Effector memory CD8-positive, alpha-beta T cell (primary cell): Measurements from ENCODE around the gene ALDH3A2.

ENCODE experiments used
- ATAC-seq: fragments of 150-1000 bp; cut with Tn5 transposase; replicated peaks from 2 replicates; pipeline ENCODE4 v1.10.0; 2021; ENCODE audit warnings: mild to moderate bottlenecking, moderate library complexity
- DNase-seq, 3 experiments: peaks; one replicate each; pipeline ENCODE4 v3.0.0; 2021
- H3K27ac Mint-ChIP-seq, 2 donors: one replicate each; pipeline ENCODE4 v1.8.0; 2022; ENCODE audit warnings: mild to moderate bottlenecking in 2 of 2, mixed read lengths in 2 of 2, moderate library complexity in 2 of 2
- H3K27me3 Mint-ChIP-seq, 2 donors: one replicate each; pipeline ENCODE4 v1.8.0; 2022; ENCODE audit warnings: mixed read lengths in 2 of 2
- H3K36me3 Mint-ChIP-seq: one replicate; pipeline ENCODE4 v1.8.0; 2022; ENCODE audit warnings: mild to moderate bottlenecking, moderate library complexity, mixed read lengths; ENCODE audit not compliant: insufficient read depth
- H3K4me1 Mint-ChIP-seq, 2 donors: one replicate each; pipeline ENCODE4 v1.8.0; 2022; ENCODE audit warnings: low read depth in 2 of 2, mixed read lengths in 2 of 2
- H3K4me3 Mint-ChIP-seq, 2 donors: one replicate each; pipeline ENCODE4 v1.8.0; 2022; ENCODE audit warnings: mild to moderate bottlenecking in 2 of 2, mixed read lengths in 2 of 2, moderate library complexity in 2 of 2
- H3K9me3 Mint-ChIP-seq, 2 donors: one replicate each; pipeline ENCODE4 v1.8.0; 2022; ENCODE audit warnings: mixed read lengths in 2 of 2

Gene ALDH3A2

GRCh38 chr17:19706791-19707727 is 58.5 kb downstream of the ALDH3A2 start:
- no peak for ATAC-seq
- no peak overlapping the region for H3K4me3 Mint-ChIP-seq
- H3K9me3 Mint-ChIP-seq: no peaks in the 10 kb centered on the region
- no peak for DNase-seq
- H3K36me3 Mint-ChIP-seq: no peaks in the 10 kb centered on the region
- no peak overlapping the region for H3K27ac Mint-ChIP-seq
- no peaks in the 10 kb centered on the region for H3K27me3 Mint-ChIP-seq
- no peaks in the 10 kb centered on the region for H3K4me1 Mint-ChIP-seq

GRCh38 chr17:19707728-19708221 is 59.2 kb downstream of the ALDH3A2 start:
- no peaks in the 10 kb centered on the region for H3K4me1 Mint-ChIP-seq
- no peaks in the 10 kb centered on the region for H3K27me3 Mint-ChIP-seq
- no peak for DNase-seq
- H3K4me3 Mint-ChIP-seq: no peak overlapping the region
- no peak for ATAC-seq
- H3K9me3 Mint-ChIP-seq: no peaks in the 10 kb centered on the region
- H3K36me3 Mint-ChIP-seq: no peaks in the 10 kb centered on the region
- no peak overlapping the region for H3K27ac Mint-ChIP-seq

- Mint-ChIP-seq H3K27me3 (no peaks in the 10 kb centered on the region), H3K9me3 (no peaks in the 10 kb centered on the region), H3K36me3 (no peaks in the 10 kb centered on the region), H3K4me3 (no peak overlapping the region), H3K27ac (no peak overlapping the region), H3K4me1 (no peaks in the 10 kb centered on the region)
- DNase-seq (no peak), ATAC-seq (no peak)
Measured at GRCh38 chr17:19708431-19709175, 60.1 kb downstream of the ALDH3A2 start.

DNA sequence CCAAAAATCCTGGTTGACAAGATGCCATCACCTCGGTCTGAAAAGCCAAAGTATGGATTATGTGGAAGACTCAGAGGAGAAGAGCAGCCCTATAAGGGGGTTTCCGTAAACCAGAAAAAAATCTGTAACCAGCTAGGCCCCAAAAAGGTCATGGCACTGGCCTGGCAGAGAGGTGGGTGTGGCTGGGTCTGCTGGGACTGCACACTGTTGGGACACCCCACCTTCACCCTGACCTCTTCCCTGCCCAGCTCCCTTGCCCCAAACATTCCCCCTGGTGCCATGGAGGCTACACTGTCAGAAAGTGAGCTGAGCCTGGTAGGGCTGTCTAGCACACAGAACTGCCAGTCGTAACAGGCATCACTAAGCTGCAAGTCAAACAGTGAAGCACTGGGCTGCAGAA is 61.3 kb downstream of the ALDH3A2 start:
- no peak for DNase-seq
- no peaks in the 10 kb centered on the region for H3K36me3 Mint-ChIP-seq
- ATAC-seq: no peak
- no peaks in the 10 kb centered on the region for H3K27me3 Mint-ChIP-seq
- no peaks in the 10 kb centered on the region for H3K4me1 Mint-ChIP-seq
- no peak overlapping the region for H3K27ac Mint-ChIP-seq
- no peaks in the 10 kb centered on the region for H3K9me3 Mint-ChIP-seq
- H3K4me3 Mint-ChIP-seq: no peak overlapping the region

GRCh38 chr17:19712436-19713004 is 64.0 kb downstream of the ALDH3A2 start:
- Mint-ChIP-seq H3K27me3 (no peaks in the 10 kb centered on the region), H3K27ac (no peak overlapping the region), H3K4me3 (no peak overlapping the region), H3K4me1 (no peaks in the 10 kb centered on the region), H3K36me3 (no peaks in the 10 kb centered on the region), H3K9me3 (no peaks in the 10 kb centered on the region)
- DNase-seq (no peak), ATAC-seq (no peak)

DNA sequence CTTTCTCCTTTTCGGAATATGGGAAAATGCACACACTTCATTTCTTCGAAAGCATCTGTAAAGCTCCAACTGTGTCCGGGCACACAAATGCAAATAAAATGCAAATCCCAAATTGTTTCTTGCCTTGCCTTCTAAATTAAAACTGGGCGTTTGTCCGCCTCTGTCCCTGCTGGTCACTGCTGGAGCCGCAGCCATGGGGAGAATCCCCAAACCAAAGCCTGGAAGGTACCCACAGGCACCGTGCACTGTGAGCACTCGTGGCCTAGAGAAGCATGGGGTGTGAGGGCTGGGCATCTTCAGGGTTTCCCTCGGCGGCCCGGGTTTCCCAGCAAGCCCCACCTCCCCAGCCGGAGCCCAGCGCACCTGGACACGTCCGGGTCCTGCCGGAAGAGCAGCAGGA is 64.9 kb downstream of the ALDH3A2 start:
- no peaks in the 10 kb centered on the region for H3K9me3 Mint-ChIP-seq
- H3K27ac Mint-ChIP-seq: no peak overlapping the region
- H3K27me3 Mint-ChIP-seq: no peaks in the 10 kb centered on the region
- DNase-seq: no peak
- no peak for ATAC-seq
- no peaks in the 10 kb centered on the region for H3K4me1 Mint-ChIP-seq
- H3K4me3 Mint-ChIP-seq: no peak overlapping the region
- H3K36me3 Mint-ChIP-seq: no peaks in the 10 kb centered on the region

DNA sequence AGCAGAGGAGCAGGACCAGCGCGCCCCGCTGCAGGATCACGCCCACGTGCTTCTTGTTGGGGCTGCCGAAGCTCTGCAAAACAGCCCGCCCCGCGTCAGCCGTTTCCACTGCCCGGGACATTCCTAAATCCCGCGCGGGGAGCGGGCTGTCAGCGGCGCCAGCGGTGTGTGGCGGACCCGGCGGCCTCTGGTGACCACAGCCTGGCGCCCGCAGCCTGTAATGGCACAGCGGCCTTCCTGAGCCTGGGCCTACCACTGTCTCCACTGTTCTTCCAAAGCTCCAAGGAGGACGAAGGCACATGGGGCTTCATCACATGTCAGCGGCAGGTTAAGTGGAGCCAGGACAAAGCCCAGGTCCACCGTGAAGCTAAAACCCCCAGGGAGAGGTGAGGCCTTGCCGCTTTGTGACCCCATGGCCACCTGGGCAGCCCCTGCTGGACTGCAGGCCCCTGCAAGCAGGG is 65.4 kb downstream of the ALDH3A2 start:
- Mint-ChIP-seq H3K36me3 (no peaks in the 10 kb centered on the region), H3K4me1 (no peaks in the 10 kb centered on the region), H3K4me3 (no peak overlapping the region), H3K27ac (no peak overlapping the region), H3K9me3 (no peaks in the 10 kb centered on the region), H3K27me3 (peaks cover 0 to 1% of the 10 kb centered on the region in 2 donors)
- no peak for ATAC-seq
- no peak for DNase-seq

- ATAC-seq: no peak
- H3K36me3 Mint-ChIP-seq: no peaks in the 10 kb centered on the region
- no peaks in the 10 kb centered on the region for H3K9me3 Mint-ChIP-seq
- no peaks in the 10 kb centered on the region for H3K4me1 Mint-ChIP-seq
- DNase-seq: no peak
- peaks cover 3 to 9% of the 10 kb centered on the region in 2 donors for H3K27me3 Mint-ChIP-seq
- no peak overlapping the region for H3K4me3 Mint-ChIP-seq
- no peak overlapping the region for H3K27ac Mint-ChIP-seq
Measured at GRCh38 chr17:19714542-19715411, 66.2 kb downstream of the ALDH3A2 start.

GRCh38 chr17:19716108-19717030 is 67.8 kb downstream of the ALDH3A2 start, which contains the start of gene SLC47A2:
Gene SLC47A2 (minus strand): TSS chr17:19716584. CDS start chr17:19716555, 29 bp downstream.
- Mint-ChIP-seq H3K27ac (no peak within 1 kb of the TSS), H3K4me1 (peaks cover 0 to 2% of the 10 kb centered on the region in 2 donors), H3K4me3 (no peak within 1 kb of the TSS), H3K9me3 (no peaks in the 10 kb centered on the region), H3K36me3 (no peaks in the 10 kb centered on the region), H3K27me3 (peaks cover 14 to 25% of the 10 kb centered on the region in 2 donors)
- DNase-seq (no peak), ATAC-seq (no peak)

GRCh38 chr17:19717031-19717360 is 68.4 kb downstream of the ALDH3A2 start:
- Mint-ChIP-seq H3K36me3 (no peaks in the 10 kb centered on the region), H3K9me3 (no peaks in the 10 kb centered on the region), H3K4me3 (no peak overlapping the region), H3K27me3 (peaks cover 15 to 26% of the 10 kb centered on the region in 2 donors), H3K4me1 (peaks cover 0 to 2% of the 10 kb centered on the region in 2 donors), H3K27ac (no peak overlapping the region)
- no peak for DNase-seq
- no peak for ATAC-seq

- no peak overlapping the region for H3K27ac Mint-ChIP-seq
- no peak for ATAC-seq
Measured at GRCh38 chr17:19717411-19717908, 68.9 kb downstream of the ALDH3A2 start.

More at GRCh38 chr17:19717411-19717908, 68.9 kb downstream of the ALDH3A2 start:
- Mint-ChIP-seq H3K4me3 (no peak overlapping the region), H3K27me3 (peaks cover 15 to 26% of the 10 kb centered on the region in 2 donors), H3K9me3 (no peaks in the 10 kb centered on the region), H3K4me1 (peaks cover 0 to 2% of the 10 kb centered on the region in 2 donors), H3K36me3 (no peaks in the 10 kb centered on the region)
- no peak for DNase-seq
